Measurements from ENCODE around the gene JSRP1.

JSRP1 gene

GRCh38 chr19:2246014-2246620 lies 10.1 kb downstream of the JSRP1 start:
- no peak for DNase-seq

- no peak for DNase-seq
These were observed 10.9 kb downstream of the JSRP1 start for GRCh38 chr19:2245273-2245672.

DNA sequence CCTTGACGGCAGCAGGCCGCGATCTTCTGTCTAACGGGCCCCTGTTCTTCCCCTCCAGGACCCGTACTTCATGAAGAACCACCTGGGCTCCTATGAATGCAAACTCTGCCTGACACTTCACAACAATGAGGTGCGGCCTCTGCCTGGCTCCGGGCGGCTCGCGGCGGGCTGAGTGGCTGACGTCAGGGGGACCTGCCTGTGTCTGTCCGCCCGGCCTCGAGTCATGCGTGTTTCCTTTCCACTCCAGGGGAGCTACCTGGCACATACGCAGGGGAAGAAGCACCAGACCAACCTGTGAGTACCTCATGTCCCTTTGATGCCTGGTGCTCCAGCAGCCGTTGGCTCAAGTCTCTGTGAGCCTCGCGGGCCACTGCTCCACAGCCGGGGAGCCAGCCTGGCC lies 11.7 kb downstream of the JSRP1 start:
- no peak for DNase-seq

- DNase-seq = no peak
These were observed 12.1 kb downstream of the JSRP1 start for GRCh38 chr19:2244125-2244411.

DNA sequence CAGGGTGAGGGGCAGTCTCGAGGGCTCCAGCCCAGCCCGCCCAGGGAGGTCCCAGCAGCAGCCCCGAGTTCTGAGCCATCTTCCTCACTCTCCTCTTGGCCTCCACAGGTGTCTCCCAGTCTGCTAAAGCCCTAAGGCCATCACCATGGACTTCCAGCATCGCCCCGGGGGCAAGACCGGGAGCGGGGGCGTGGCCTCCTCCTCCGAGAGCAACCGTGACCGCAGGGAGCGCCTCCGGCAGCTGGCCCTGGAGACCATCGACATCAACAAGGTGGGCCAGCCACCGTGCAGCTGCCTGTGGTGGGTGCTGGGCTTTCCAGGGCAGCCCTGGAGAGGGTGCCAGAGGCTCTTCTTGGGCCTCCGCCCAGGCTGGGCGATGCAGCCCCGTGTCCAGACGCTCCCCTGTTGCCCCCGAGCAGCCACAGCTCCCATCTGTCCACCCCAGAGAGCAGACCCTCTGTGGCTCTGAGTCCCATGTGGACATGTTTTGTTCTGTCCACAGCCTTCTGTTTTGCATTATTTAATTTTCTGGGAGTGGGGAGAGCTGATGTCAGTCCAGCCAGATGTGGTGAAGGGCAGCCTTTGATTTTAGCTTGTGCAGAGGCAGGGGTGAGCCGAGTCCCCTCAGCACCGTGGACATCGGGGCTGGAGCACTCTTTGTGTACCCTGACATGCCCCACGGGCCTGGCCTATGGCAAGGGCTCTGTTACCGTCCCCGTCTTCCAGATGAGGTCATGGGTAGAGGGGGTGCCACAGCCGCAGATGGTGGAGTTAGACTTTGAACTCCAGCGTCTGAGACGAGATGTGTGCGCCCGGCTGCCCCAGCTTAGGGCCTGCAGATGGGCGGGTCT lies 12.7 kb downstream of the JSRP1 start:
- no peak for DNase-seq

- no peak for DNase-seq
These were observed 13.4 kb downstream of the JSRP1 start for GRCh38 chr19:2242816-2243215.

GRCh38 chr19:2242092-2242537 lies 14.1 kb downstream of the JSRP1 start:
- DNase-seq = no peak

DNA sequence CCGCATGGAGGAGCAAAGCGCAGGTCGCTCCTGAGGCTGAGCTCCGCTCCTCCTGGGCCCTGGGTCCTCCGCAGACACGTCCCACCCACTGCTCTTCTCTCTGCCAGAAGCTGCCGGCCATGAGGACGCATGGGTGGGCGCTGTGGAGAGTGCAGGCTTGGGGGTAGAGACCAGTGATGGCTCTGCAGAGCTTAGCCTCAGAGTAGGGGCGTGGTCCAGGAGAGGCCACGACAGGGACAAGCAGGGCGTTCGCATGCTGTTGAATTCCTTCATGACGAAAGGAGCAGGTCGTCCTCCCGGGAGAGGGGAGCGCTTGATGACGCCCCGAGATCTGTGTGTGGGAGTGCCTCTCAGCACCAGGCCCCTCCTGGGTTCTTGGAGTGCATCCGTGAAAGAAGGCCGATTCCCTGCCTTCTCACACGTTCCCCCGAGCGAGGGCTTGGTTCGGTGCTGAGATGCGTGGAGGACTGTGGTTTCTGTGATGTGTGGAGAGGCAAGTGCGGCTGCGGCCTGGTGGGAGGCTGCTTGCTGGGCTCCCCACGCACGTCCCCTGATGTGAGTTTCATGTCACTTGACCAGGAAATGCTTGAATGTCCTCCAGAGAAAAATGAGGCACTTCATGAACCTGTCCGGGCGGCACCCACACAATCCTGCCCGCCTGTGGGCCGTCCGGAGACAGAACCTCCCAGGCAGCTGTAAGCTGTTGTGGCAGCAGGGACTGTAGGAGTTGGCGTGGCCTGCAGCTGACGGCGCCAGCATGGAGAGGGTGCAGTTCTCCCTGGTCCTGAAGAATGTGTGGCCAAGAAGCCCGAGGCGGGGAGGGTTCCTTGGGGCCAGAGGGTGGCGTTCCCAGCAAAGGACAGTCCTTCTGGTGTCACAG lies 15.1 kb downstream of the JSRP1 start:
- no peak for DNase-seq

DNA sequence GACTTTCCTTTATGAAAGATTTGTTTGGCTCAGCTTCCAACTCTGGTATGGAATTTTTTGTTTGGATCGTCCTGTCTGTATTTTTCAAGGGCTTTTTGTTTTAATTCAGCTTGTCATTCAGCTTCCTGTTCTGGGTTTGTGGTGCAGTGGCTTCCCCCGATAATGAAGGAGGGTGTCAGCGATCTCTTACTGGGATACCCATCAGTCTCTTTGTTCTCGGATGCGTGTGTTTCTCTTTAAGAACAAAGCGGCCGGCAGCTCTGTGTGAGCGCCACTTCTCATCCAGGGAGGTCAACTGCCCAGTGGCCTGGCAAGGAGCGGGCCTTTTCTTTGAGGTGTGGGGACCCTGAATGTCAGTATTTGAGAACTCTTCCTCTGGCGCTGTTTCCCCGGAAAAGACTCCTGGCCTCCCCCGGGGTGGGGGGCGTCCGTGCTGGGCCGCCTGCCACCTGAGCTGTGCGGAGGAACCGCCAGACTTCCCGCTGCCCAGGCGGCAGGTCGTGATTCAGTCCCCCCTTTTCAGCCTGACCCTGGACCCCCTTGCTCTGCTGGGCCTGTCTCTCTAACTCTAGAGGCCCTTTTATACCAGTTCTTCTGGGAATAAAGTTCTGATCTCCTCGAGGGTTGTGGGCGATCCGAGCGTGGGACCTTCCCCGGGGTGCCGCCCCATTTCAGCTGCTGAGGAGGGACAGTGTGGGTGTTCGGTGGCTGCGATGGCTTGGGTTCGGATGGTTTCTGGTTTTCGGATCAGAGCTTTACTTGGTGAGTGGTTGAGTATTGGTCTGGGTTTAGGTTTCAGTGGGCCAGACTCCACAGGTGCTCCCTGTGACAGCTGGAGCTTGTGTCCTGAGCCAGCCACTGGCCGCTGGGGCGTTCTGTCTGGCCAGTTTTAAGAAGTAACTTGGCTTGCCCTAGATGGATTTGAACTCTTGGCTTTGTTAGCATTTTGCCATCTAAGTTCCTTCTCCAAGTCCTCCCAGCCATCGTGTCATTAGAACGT lies 16.1 kb downstream of the JSRP1 start:
- DNase-seq = peak; percentile 69

DNA sequence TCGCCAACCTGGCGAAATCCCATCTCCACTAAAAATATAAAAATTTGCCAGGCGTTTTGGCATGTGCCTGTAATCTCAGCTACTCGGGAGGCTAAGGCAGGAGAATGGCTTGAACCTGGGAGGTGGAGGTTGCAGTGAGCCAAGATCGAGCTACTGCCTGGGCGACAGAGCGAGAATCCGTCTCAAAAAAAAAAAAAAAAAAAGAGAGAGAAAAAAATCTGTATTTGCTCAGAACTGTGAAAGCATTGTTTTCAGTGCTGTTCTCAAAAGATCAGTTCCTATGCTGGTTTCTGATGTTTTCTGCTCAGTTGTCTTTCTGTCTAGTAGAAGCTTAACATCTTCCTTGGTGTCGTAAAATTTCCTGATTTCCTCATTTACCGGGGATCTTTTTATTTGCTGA lies 17.0 kb downstream of the JSRP1 start:
- no peak for DNase-seq

DNA sequence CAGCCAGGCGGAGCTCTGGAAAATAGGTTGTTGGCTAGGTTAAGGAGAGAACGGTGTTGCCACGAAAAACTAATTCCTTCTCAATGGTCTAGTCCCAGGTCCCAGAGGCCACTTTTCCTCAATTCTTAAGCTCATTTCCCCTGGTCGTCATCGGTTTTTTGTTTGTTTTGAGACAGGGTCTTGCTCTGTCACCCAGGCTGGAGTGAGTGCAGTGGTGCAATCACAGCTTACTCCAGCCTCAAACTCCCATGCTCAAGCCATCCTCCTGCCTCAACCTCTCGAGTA lies 18.4 kb downstream of the JSRP1 start:
- DNase-seq = no peak

GRCh38 chr19:2237051-2237868 lies 19.0 kb downstream of the JSRP1 start:
- DNase-seq = no peak

GRCh38 chr19:2236314-2237050 lies 19.7 kb downstream of the JSRP1 start, which contains the start of the genes PLEKHJ1 and SF3A2:
PLEKHJ1 (minus strand) TSS chr19:2236329; CDS start chr19:2236248, 81 bp downstream.
SF3A2 (plus strand) TSS chr19:2236824; CDS start chr19:2243419, 6,595 bp downstream.
- DNase-seq = peak; percentile 98

DNA sequence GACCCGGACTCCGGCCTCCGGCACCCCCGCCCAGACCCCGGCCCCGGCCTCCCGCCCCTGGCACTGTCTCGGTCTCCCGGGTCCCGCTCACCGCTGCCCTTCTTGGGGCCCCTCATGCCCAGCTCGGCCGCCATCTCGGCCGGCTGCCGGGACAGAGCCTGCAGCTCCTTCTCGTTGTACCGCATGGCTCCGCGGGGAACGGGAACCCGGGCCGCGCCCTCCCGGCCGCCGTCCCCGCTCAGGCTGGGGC lies 20.2 kb downstream of the JSRP1 start:
- DNase-seq = no peak

DNA sequence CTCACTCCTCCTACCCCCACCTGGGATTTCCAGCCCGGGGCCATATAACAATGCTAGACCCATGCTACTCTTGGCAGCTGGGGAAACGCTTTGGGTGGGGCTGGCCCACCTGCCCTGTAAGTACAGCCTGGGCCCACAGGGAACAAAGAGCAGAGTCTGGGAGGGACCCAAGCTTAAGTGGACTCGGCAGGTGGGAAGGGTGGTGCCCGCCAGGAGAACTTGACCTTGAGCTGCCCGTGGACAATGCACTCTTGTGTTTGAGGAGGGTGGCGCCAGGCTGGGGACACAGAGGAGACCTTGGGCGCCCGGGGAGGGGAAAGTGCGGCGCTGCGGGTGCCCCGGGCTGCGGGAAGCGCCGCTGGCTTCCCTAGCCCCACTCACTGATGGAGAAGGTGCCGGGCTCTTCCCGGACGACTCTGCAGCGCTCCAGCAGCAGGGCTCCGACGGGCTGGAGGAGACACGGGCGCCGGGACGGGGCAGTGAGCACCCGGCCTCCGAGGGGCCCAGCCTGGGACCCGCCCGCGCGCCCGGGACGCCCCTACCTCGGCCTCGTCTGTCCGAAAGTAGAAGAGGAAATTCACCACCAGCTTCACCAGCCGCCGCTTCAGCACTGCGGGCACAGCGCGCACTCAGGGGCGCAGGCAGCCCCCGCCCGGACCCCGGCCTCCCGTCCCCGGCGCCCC lies 20.7 kb downstream of the JSRP1 start:
- no peak for DNase-seq

DNA sequence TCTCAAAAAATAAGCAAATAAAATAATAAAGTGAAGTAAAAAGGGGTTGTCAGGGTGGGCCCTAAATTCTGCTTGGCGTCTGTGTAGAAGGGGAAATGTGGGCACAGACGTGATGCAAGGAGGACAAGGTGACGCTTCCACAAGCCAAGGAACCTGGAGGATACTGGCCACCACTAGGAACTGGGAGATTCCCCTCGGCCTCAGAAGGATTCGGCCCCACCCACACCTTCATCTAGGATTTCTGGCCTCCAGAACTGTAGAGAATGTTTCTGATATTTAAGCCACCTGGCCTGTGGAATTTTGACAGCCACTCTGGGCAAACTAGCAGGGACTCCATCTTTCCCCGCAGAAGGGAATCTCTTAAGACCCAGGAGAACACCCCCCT lies 21.2 kb downstream of the JSRP1 start:
- no peak for DNase-seq

DNA sequence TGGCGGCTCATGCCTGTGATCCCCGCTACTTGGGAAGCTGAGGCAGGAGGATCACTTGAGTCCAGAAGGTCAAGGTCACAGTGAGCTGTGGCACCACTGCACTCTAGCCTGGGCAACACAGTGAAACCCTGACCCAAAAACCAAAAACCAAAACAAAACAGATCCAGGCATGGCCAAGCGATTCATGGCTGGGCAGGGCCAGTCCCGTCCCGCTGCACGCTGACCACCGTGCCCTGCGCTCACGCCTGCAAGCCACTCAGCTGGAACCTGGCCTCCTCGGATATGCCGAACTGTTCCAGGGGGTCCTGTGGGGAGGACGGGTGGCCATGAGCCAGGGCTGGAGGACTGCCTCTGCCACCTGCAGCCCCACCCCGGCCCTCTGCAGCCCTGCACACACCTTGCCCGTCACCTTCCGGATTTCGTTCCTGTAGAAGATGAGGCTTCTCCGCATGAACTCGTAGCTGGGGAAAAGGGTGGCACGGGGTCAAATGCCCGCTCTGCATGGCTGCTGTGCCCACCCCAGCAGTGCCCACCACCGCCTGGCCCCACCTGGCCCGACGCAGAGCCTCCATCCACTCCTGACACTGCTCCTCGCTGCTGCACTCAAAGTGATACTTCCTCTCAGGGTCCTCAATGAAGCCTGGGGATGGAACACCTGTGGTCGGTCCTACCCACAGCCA lies 22.5 kb downstream of the JSRP1 start:
- DNase-seq = no peak

DNA sequence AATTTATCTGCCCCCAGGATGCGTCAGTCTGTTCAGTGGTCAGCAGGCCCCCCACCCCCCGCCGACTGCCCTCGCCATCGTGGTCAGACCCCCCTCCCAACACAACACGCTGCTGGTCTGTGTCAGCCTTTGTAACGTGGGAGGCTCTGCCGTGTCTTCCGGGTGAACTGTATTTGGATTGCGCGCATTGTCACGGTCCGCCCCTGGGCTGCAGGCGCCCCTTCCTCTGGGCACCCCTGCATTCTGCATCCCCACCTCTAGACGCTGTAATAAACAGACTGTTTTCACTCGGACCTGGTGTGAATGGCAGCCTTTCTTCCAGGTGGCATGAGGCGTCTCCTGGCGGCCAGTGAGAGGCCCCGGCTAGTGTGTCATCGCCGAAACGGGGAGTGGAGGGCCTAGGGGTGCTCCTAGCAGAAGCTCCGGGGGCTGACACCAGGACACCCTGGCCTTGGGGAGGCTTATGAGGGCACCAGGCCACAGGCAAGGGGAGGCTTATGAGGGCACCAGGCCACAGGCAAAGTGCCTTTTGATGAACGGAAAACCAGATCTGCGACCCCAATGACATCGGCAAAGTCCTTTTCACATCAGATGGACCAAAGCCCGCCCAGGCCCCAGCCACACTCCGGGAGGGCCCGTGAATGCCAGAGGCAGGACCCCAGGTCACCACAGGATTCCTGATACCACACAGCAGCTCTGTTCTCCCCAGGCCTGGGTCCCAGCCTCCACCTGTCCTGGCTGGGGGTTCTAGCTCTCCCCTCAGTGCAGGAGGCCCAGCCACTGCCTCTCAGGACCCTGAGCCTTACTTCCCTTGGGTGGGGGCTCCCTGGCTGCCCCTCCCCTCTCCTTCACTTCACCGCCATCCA lies 23.7 kb downstream of the JSRP1 start:
- no peak for DNase-seq

Measured in CD4-positive, alpha-beta T cell treated with Interleukin-21 for 1 hour (primary cell).